HL-60 (cell line): Measurements from ENCODE around the gene CFAP299.

Experiments used
- DNase-seq, 2 experiments: peaks; one replicate each; pipeline ENCODE4 v3.0.0-alpha.2; 2010 to 2020; ENCODE audit warnings: low read depth in 1 of 2, low spot score in 1 of 2
- H3K27ac ChIP-seq: fragments of 250-450 bp; sonication (Bioruptor Pico); replicated peaks from 2 replicates; pipeline ENCODE4 v1.5.1; 2020; ENCODE audit warnings: mild to moderate bottlenecking, moderate library complexity
- H3K27me3 ChIP-seq: fragments of 250-450 bp; sonication (Bioruptor Pico); 2 replicates; pipeline ENCODE4 v1.5.1; 2021; ENCODE audit warnings: mild to moderate bottlenecking, moderate library complexity; ENCODE audit not compliant: insufficient read depth, poor library complexity, severe bottlenecking
- H3K4me3 ChIP-seq: replicated peaks from 2 replicates; pipeline ENCODE4 v1.5.1; 2011; ENCODE audit warnings: mild to moderate bottlenecking, control low read depth, low read length; ENCODE audit not compliant: insufficient read depth
- CTCF ChIP-seq: IDR thresholded peaks from one replicate; pipeline ENCODE4 v1.5.1; 2011; ENCODE audit warnings: low read length, control low read depth, inconsistent platforms; ENCODE audit not compliant: insufficient read depth
- GABPA ChIP-seq: IDR thresholded peaks from 2 replicates; pipeline ENCODE4 v1.6.1; 2012; ENCODE audit warnings: low read depth
- POLR2AphosphoS5 ChIP-seq: IDR thresholded peaks from 2 replicates; pipeline ENCODE4 v1.6.1; 2012; ENCODE audit warnings: low read depth
- REST ChIP-seq: IDR thresholded peaks from 2 replicates; pipeline ENCODE4 v1.6.1; 2012; ENCODE audit warnings: low read depth; ENCODE audit not compliant: insufficient replicate concordance
- SPI1 ChIP-seq: IDR thresholded peaks from 2 replicates; pipeline ENCODE4 v1.6.1; 2012; ENCODE audit warnings: low read depth, mild to moderate bottlenecking, borderline replicate concordance

Gene CFAP299

GRCh38 chr4:80360084-80360483 lies 24.6 kb downstream of the CFAP299 start:
- TF ChIP-seq REST (no peak), POLR2AphosphoS5 (no peak), GABPA (no peak), SPI1 (no peak)
- Histone ChIP-seq H3K4me3 (no peak overlapping the region), H3K27me3 (peaks cover 3% of the 10 kb centered on the region), H3K27ac (no peak overlapping the region)
- DNase-seq, result no peak

GRCh38 chr4:80360900-80361299 lies 25.4 kb downstream of the CFAP299 start:
- H3K4me3 ChIP-seq, result no peak overlapping the region
- no peak for DNase-seq
- peaks cover 3% of the 10 kb centered on the region for H3K27me3 ChIP-seq
- no peak overlapping the region for H3K27ac ChIP-seq
- TF ChIP-seq CTCF (no peak), REST (no peak), SPI1 (no peak)

- no peak for TF ChIP-seq POLR2AphosphoS5
- TF ChIP-seq GABPA, result no peak
- no peak for TF ChIP-seq SPI1
- no peak for TF ChIP-seq REST
- TF ChIP-seq CTCF, result no peak
- Histone ChIP-seq H3K27ac (no peak overlapping the region), H3K27me3 (peaks cover 3% of the 10 kb centered on the region), H3K4me3 (no peak overlapping the region)
- DNase-seq, result no peak
Observed at GRCh38 chr4:80361329-80361900, 25.9 kb downstream of the CFAP299 start.
